Trophoblast cell (in vitro differentiated cells and primary cell): ENCODE results near the gene DENND4B.

ENCODE experiments used
- DNase-seq, 2 donors: peaks; one replicate each; pipeline ENCODE4 v3.0.0-alpha.2; 2016
- H2AFZ ChIP-seq: 2 replicates; pipeline ENCODE4 v1.6.1; 2013; ENCODE audit warnings: low read length, moderate library complexity, mild to moderate bottlenecking; ENCODE audit not compliant: insufficient read depth, poor library complexity
- H2AK5ac ChIP-seq: 2 replicates; pipeline ENCODE4 v1.6.1; 2013; ENCODE audit warnings: mild to moderate bottlenecking, low read length
- H2BK120ac ChIP-seq: 2 replicates; pipeline ENCODE4 v1.6.1; 2013; ENCODE audit warnings: low read length, mild to moderate bottlenecking, moderate library complexity; ENCODE audit not compliant: insufficient read depth, poor library complexity
- H2BK12ac ChIP-seq: 2 replicates; pipeline ENCODE4 v1.6.1; 2013; ENCODE audit warnings: mild to moderate bottlenecking, low read length, moderate library complexity
- H2BK5ac ChIP-seq: 2 replicates; pipeline ENCODE4 v1.6.1; 2013; ENCODE audit warnings: low read length, low read depth, moderate library complexity, mild to moderate bottlenecking; ENCODE audit not compliant: poor library complexity
- H3K14ac ChIP-seq: 2 replicates; pipeline ENCODE4 v1.6.1; 2013; ENCODE audit warnings: mild to moderate bottlenecking, low read length
- H3K18ac ChIP-seq: 2 replicates; pipeline ENCODE4 v1.6.1; 2013; ENCODE audit warnings: mild to moderate bottlenecking, low read length
- H3K23ac ChIP-seq: 2 replicates; pipeline ENCODE4 v1.6.1; 2013; ENCODE audit warnings: low read length
- H3K27ac ChIP-seq: 2 replicates; pipeline ENCODE4 v1.5.1; 2013; ENCODE audit warnings: low read depth, mild to moderate bottlenecking, inconsistent platforms, low read length, moderate library complexity
- H3K27me3 ChIP-seq: 2 replicates; pipeline ENCODE4 v1.6.1; 2013; ENCODE audit warnings: inconsistent platforms, mild to moderate bottlenecking, low read length, moderate library complexity; ENCODE audit not compliant: insufficient read depth
- H3K36me3 ChIP-seq, 2 experiments: 1 replicate in 1 of 2; 2 replicates in 1 of 2; pipeline ENCODE4 v1.6.1; 2013; ENCODE audit warnings: low read length in 2 of 2, mild to moderate bottlenecking in 2 of 2, moderate library complexity in 1 of 2; ENCODE audit not compliant: insufficient read depth in 2 of 2, control insufficient read depth in 1 of 2
- H3K4ac ChIP-seq: 2 replicates; pipeline ENCODE4 v1.6.1; 2013; ENCODE audit warnings: low read depth, mild to moderate bottlenecking, low read length, moderate library complexity
- H3K4me1 ChIP-seq, 2 experiments: 1 replicate in 1 of 2; 2 replicates in 1 of 2; pipeline ENCODE4 v1.6.1; 2013; ENCODE audit warnings: low read length in 2 of 2, mild to moderate bottlenecking in 2 of 2, moderate library complexity in 1 of 2; ENCODE audit not compliant: insufficient read depth in 2 of 2, control insufficient read depth in 1 of 2
- H3K4me2 ChIP-seq: 2 replicates; pipeline ENCODE4 v1.6.1; 2013; ENCODE audit warnings: inconsistent platforms, mild to moderate bottlenecking, low read length, moderate library complexity
- H3K4me3 ChIP-seq: 2 replicates; pipeline ENCODE4 v1.5.1; 2013; ENCODE audit warnings: mild to moderate bottlenecking, low read depth, low read length, inconsistent platforms
- H3K79me1 ChIP-seq: one replicate; pipeline ENCODE4 v1.6.1; 2013; ENCODE audit warnings: low read length
- H3K79me2 ChIP-seq: 2 replicates; pipeline ENCODE4 v1.6.1; 2013; ENCODE audit warnings: low read length, mild to moderate bottlenecking; ENCODE audit not compliant: control insufficient read depth, insufficient read depth, poor library complexity
- H3K9ac ChIP-seq: 2 replicates; pipeline ENCODE4 v1.6.1; 2013; ENCODE audit warnings: mild to moderate bottlenecking, low read length
- H3K9me3 ChIP-seq: 2 replicates; pipeline ENCODE4 v1.6.1; 2013; ENCODE audit warnings: low read depth, mild to moderate bottlenecking, control low read depth, inconsistent platforms, low read length; ENCODE audit not compliant: insufficient read depth
- H4K12ac ChIP-seq: 2 replicates; pipeline ENCODE4 v1.6.1; 2013; ENCODE audit warnings: low read depth, mild to moderate bottlenecking, low read length, moderate library complexity
- H4K8ac ChIP-seq: 2 replicates; pipeline ENCODE4 v1.6.1; 2013; ENCODE audit warnings: low read depth, mild to moderate bottlenecking, low read length, moderate library complexity
- H4K91ac ChIP-seq: one replicate; pipeline ENCODE4 v1.6.1; 2013; ENCODE audit warnings: low read depth, mild to moderate bottlenecking, low read length, moderate library complexity
- WGBS: extraction: QIAGEN DNeasy Blood & Tissue Kit; methylation state at CpG from one replicate; pipeline ENCODE4 v1.1.7; 2013; ENCODE audit warnings: missing lambda C conversion rate; ENCODE audit not compliant: insufficient read length, insufficient coverage; ENCODE audit errors: extremely low coverage; 5-methylcytosine and 5-hydroxymethylcytosine counted together

The DENND4B gene

DNA sequence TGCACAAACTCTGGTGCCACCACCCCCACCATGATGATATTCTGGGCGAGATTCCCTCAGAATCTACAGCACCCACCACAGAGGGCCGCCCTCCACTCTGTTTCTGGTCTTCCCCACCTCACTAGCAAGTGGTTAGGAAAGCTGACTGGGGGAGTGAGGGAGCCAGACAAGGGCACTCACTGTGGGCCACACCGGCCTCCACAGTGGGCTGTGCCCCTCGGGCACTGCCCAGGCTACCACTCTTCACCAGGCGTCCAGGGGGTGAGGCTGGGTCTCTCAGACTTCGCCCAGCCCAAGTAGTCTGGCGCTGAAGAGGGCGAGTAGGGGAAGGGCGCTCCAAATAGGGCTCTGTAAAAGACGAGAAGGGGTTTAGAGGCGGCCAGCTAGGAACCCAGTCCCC is 12.6 kb downstream of the DENND4B start:
- H3K4me3 ChIP-seq, result no peak overlapping the region
- H2AFZ ChIP-seq, result no peak overlapping the region
- H3K18ac ChIP-seq, result no peak overlapping the region
- no peak overlapping the region for H4K91ac ChIP-seq
- no peak overlapping the region for H2BK12ac ChIP-seq
- H4K8ac ChIP-seq, result no peak overlapping the region
- no peak overlapping the region for H4K12ac ChIP-seq
- no peak overlapping the region for H2BK5ac ChIP-seq
- no CpG with 5 or more reads among the region's 11 CpGs for WGBS
- H3K36me3 ChIP-seq, result peaks cover 69 to 71% of the 10 kb centered on the region in 2 experiments
- no peak overlapping the region for H3K14ac ChIP-seq
- H3K4me2 ChIP-seq, result no peak overlapping the region
- H3K79me1 ChIP-seq, result no peaks in the 10 kb centered on the region
- no peak overlapping the region for H3K27ac ChIP-seq
- no peaks in the 10 kb centered on the region for H3K27me3 ChIP-seq
- H3K79me2 ChIP-seq, result no peaks in the 10 kb centered on the region
- no peak for DNase-seq
- H3K4ac ChIP-seq, result no peak overlapping the region
- H2BK120ac ChIP-seq, result no peak overlapping the region
- no peak overlapping the region for H3K23ac ChIP-seq
- no peaks in the 10 kb centered on the region for H3K4me1 ChIP-seq
- no peak overlapping the region for H3K9ac ChIP-seq
- H2AK5ac ChIP-seq, result no peak overlapping the region
- peaks cover 2% of the 10 kb centered on the region for H3K9me3 ChIP-seq

- no peak overlapping the region for H2AFZ ChIP-seq
- no peak overlapping the region for H4K8ac ChIP-seq
- no peak for DNase-seq
- H3K4me2 ChIP-seq, result no peak overlapping the region
- no peaks in the 10 kb centered on the region for H3K4me1 ChIP-seq
- no peak overlapping the region for H2BK5ac ChIP-seq
- no peak overlapping the region for H4K12ac ChIP-seq
- H2BK12ac ChIP-seq, result no peak overlapping the region
- H3K79me1 ChIP-seq, result no peaks in the 10 kb centered on the region
- H3K14ac ChIP-seq, result no peak overlapping the region
- H3K27me3 ChIP-seq, result no peaks in the 10 kb centered on the region
- no peak overlapping the region for H3K4ac ChIP-seq
- no peak overlapping the region for H3K4me3 ChIP-seq
- H4K91ac ChIP-seq, result no peak overlapping the region
- H3K27ac ChIP-seq, result no peak overlapping the region
- H3K36me3 ChIP-seq, result peaks cover 66 to 68% of the 10 kb centered on the region in 2 experiments
- WGBS, result no CpG with 5 or more reads among the region's 14 CpGs
- no peak overlapping the region for H2BK120ac ChIP-seq
- H3K18ac ChIP-seq, result no peak overlapping the region
- H3K79me2 ChIP-seq, result no peaks in the 10 kb centered on the region
- H3K9me3 ChIP-seq, result peaks cover 2% of the 10 kb centered on the region
- no peak overlapping the region for H3K9ac ChIP-seq
- H3K23ac ChIP-seq, result no peak overlapping the region
- H2AK5ac ChIP-seq, result no peak overlapping the region
Measured at GRCh38 chr1:153933430-153933829, 13.1 kb downstream of the DENND4B start.

GRCh38 chr1:153932156-153933131 is 14.1 kb downstream of the DENND4B start:
- Histone ChIP-seq H3K4me1 (no peaks in the 10 kb centered on the region), H4K12ac (no peak overlapping the region), H3K23ac (no peak overlapping the region), H3K27ac (no peak overlapping the region), H2BK12ac (no peak overlapping the region), H2AK5ac (no peak overlapping the region), H2BK120ac (no peak overlapping the region), H4K8ac (no peak overlapping the region), H2AFZ (no peak overlapping the region), H3K14ac (no peak overlapping the region), H3K27me3 (no peaks in the 10 kb centered on the region), H2BK5ac (no peak overlapping the region), H4K91ac (no peak overlapping the region), H3K9ac (no peak overlapping the region), H3K9me3 (peaks cover 2% of the 10 kb centered on the region), H3K4me2 (no peak overlapping the region), H3K18ac (no peak overlapping the region), H3K79me2 (no peaks in the 10 kb centered on the region), H3K4me3 (no peak overlapping the region), H3K36me3 (peaks cover 60 to 63% of the 10 kb centered on the region in 2 experiments), H3K79me1 (no peaks in the 10 kb centered on the region), H3K4ac (no peak overlapping the region)
- DNase-seq, result no peak
- no CpG with 5 or more reads among the region's 18 CpGs for WGBS

- H2AFZ ChIP-seq, result no peak overlapping the region
- H3K9ac ChIP-seq, result no peak overlapping the region
- H3K4ac ChIP-seq, result no peak overlapping the region
- no peak for DNase-seq
- H3K79me2 ChIP-seq, result no peaks in the 10 kb centered on the region
- H4K12ac ChIP-seq, result no peak overlapping the region
- H3K4me1 ChIP-seq, result no peaks in the 10 kb centered on the region
- H2BK120ac ChIP-seq, result no peak overlapping the region
- no peak overlapping the region for H3K4me3 ChIP-seq
- no peak overlapping the region for H4K91ac ChIP-seq
- H2AK5ac ChIP-seq, result no peak overlapping the region
- H3K23ac ChIP-seq, result no peak overlapping the region
- no peaks in the 10 kb centered on the region for H3K27me3 ChIP-seq
- no peaks in the 10 kb centered on the region for H3K79me1 ChIP-seq
- no peak overlapping the region for H3K27ac ChIP-seq
- H3K14ac ChIP-seq, result no peak overlapping the region
- H3K36me3 ChIP-seq, result peaks cover 40 to 44% of the 10 kb centered on the region in 2 experiments
- H3K4me2 ChIP-seq, result no peak overlapping the region
- no peak overlapping the region for H2BK5ac ChIP-seq
- no peak overlapping the region for H2BK12ac ChIP-seq
- H3K18ac ChIP-seq, result no peak overlapping the region
- H4K8ac ChIP-seq, result no peak overlapping the region
- no peaks in the 10 kb centered on the region for H3K9me3 ChIP-seq
- no CpG with 5 or more reads among the region's 14 CpGs for WGBS
Measured at GRCh38 chr1:153929981-153930948, 16.3 kb downstream of the DENND4B start.
